GM15510 (cell line): ENCODE data around the gene PATJ.

Experiments used
- POLR2A ChIP-seq: IDR thresholded peaks from 3 replicates; pipeline ENCODE4 v1.6.1; 2011; ENCODE audit warnings: borderline replicate concordance; ENCODE audit not compliant: insufficient read length; ENCODE audit errors: extremely low read depth

Gene PATJ

GRCh38 chr1:61742620-61743430, 545 bp downstream of the PATJ start:
- no peak for TF ChIP-seq POLR2A

- no peak for TF ChIP-seq POLR2A
Measured at GRCh38 chr1:61743431-61743705, 1.1 kb downstream of the PATJ start.

GRCh38 chr1:61743716-61744580, 1.7 kb downstream of the PATJ start:
- TF ChIP-seq POLR2A: no peak

- no peak for TF ChIP-seq POLR2A
Measured at GRCh38 chr1:61746813-61747212, 4.5 kb downstream of the PATJ start.

GRCh38 chr1:61748566-61748965, 6.3 kb downstream of the PATJ start:
- TF ChIP-seq POLR2A: no peak

- TF ChIP-seq POLR2A: no peak
Measured at GRCh38 chr1:61749574-61749973, 7.3 kb downstream of the PATJ start.

GRCh38 chr1:61752921-61753389, 10.7 kb downstream of the PATJ start:
- no peak for TF ChIP-seq POLR2A

GRCh38 chr1:61753998-61754508, 11.8 kb downstream of the PATJ start:
- TF ChIP-seq POLR2A: no peak

GRCh38 chr1:61754545-61754944, 12.3 kb downstream of the PATJ start:
- no peak for TF ChIP-seq POLR2A

- TF ChIP-seq POLR2A: no peak
Measured at GRCh38 chr1:61756773-61757172, 14.5 kb downstream of the PATJ start.

GRCh38 chr1:61757950-61758349, 15.7 kb downstream of the PATJ start:
- no peak for TF ChIP-seq POLR2A

- no peak for TF ChIP-seq POLR2A
Measured at GRCh38 chr1:61770131-61770530, 27.9 kb downstream of the PATJ start.

- no peak for TF ChIP-seq POLR2A
Measured at GRCh38 chr1:61776091-61776490, 33.8 kb downstream of the PATJ start.

GRCh38 chr1:61779231-61779630, 37.0 kb downstream of the PATJ start:
- no peak for TF ChIP-seq POLR2A

- no peak for TF ChIP-seq POLR2A
Measured at GRCh38 chr1:61781151-61781550, 38.9 kb downstream of the PATJ start.
